ENCODE data around the gene DUSP7.
"Not testable (repeated sequence)": the region's sequence is repeated elsewhere in the genome, so short reads cannot be mapped to it uniquely, and the experiment has no call there.

Gene DUSP7

DNA sequence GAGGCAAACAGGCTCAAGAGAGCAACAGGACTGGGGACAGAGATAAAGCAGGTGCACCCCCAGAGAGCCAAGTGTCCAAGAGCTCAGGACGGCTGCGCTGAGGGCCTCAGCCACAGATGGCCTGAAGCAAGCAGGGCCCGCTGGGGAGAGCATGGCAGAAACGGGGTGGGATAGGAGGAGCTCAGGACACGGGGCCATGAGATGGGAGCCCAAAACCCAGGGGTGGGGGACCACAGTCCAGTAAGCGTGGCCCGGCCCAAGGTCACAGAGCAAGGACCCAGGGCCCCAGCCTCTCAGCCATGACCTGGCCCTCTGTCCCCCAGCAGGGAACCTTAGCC, 9.5 kb downstream of the DUSP7 start:
- no peak for DNase-seq (ENCODE audit: low spot score)

DNA sequence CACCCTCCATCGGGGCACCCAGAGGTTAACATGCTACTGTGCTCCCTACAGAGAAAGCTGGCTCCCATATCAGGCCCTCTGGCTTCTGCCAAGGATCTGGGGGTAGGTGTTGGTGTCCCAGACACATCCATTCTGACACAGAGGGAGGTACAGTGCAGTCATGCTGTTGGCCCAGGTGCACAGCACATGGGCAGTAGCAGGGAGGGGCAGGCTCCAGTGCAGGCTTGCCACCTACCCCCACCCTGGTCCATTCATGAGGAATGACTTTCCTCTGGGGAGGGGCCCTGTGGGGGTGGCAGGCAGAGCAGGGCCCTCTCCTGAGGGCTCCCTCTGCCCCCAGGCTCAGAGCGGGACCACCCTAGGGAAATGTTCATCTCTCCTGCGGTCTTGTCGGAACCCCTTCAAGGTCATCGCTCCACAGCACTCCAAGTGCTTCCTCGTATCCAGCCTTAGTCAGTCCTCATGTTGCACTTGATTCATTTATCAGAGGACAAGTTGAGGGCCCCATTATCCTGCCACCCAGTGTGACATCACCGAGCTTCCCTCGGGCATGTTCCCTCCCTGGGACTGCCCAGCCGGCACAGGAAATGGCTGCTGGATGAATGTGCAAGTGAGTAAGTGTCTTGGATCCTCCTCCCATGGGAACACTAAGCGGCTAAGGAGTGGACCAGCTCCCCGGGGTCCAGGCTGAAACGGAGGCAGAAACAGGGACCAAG, 10.0 kb downstream of the DUSP7 start:
- DNase-seq (ENCODE audit: low spot score), result peak; percentile 99

DNA sequence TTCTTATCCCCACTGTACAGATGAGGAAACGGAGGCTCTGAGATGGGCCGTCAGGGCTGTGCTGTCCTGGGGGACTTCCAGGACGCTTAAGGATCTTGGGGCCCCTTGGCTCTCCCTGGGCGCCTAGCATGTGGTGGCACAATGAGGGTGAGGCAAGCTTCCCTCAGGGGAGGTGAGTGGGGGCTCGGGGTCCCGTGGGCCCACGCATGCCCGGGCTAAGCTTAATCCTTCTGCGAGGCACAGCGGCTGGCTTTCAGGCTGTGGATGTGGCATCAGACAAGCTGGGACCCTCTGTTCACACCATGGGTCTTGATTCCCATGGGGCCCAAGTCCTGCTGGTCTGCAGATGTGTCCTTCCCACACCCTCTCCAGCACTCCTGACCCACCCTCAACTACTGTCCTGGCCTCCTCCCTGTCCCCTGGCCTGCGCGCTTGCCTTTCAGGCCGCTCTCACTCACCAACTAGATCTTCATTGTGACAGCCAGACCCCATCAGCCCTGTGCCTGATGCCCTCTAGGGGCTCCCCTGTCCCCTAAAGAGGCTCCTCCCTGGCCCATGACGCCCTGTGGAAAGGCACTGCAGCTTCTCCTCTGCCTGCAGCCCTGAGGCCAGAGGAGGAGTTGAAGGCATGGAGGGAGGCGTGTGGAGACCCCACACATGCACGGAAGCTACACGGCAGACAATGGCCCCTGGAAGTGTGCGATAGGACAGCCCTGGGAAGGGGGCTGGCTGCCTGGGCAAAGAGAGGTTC, 11.3 kb downstream of the DUSP7 start:
- no peak for DNase-seq (ENCODE audit: low spot score)

DNA sequence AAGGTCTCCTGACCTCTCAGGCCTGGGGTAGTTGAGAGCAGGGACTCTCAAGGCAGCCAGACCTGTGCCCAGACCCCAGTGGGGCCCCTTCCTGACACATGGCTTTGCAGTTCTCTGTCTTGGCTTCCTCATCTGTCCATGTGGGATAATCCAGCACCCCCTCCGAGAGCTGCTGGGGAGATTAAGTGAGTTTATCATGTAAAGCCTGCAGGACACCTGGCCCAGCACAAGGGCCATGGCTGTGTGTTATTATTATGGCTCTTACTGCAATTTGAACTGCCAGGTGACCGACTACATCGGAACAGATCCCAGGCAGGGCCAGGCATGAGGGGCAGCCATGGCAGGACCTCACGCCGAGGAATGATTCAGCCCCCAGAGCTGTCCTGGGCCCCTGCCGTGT, 12.6 kb downstream of the DUSP7 start:
- no peak for DNase-seq (ENCODE audit: low spot score)

DNA sequence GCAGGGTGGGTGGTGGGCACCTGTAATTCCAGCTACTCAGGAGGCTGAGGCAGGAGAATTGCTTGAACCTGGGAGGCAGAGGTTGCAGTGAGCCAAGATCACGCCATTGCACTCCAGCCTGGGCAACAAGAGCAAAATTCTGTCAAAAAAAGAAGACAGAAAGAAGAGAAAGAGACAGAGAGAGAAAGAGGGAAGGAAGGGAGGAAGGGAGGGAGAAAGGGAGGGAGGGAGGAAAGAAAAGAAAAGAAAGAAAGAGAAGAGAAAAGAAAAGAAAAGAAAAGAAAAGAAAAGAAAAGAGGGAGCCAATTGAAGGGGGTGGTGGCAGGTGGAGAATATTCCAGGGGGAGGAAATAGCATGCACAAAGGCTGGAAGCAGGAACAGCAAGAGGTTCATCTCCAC, 13.3 kb downstream of the DUSP7 start:
- not testable (repeated sequence) for DNase-seq (ENCODE audit: low spot score)

DNA sequence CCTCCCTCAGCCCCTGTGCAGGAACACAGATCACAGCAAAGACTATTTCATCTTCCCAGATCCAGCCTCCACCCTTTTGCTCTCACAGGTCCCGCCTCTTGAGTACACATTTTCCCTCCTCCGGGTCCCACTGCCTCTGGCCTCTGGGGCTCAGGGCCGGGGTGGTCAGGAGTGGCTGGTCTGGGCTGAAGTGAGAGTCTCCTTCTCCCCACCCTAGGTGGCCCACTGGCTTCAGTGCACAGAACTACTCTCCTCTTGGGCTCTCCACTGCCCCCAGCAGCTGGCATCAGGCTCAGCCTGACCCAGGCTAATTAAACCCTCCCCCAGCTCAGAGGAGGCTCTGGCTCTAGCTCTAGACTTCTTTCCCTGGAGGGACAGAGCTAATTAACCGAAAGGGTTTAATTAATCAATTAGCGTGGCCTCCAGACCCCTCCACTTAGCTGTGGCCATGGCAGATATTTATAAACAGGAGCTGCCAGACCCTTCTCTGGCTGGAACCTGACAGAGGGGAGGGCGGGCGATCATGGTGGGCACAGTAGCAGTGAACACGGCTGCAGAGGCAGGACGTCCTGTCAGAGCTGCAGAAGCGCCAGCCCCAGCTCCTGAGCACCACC, 15.1 kb downstream of the DUSP7 start:
- DNase-seq (ENCODE audit: low spot score), result no peak

DNA sequence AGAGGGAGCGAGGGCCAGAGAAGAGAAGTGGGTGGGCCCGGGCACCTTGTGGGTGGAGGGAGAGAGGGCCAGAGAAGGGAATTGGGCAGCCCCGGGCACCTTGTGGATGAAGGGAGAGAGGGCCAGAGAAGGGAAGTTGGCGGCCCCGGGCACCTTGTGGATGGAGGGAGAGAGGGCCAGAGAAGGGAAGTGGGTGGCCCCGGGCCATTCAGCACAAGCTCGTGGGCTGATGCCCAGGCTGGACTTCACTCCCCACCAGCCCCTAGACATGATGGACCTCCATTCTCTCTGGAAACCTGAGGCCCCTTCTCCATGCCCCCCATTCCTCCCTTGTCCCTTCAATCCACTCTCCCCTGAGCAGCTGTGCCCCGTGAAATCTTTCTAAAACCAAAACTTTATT, 15.8 kb downstream of the DUSP7 start:
- DNase-seq (ENCODE audit: low spot score), result no peak

DNA sequence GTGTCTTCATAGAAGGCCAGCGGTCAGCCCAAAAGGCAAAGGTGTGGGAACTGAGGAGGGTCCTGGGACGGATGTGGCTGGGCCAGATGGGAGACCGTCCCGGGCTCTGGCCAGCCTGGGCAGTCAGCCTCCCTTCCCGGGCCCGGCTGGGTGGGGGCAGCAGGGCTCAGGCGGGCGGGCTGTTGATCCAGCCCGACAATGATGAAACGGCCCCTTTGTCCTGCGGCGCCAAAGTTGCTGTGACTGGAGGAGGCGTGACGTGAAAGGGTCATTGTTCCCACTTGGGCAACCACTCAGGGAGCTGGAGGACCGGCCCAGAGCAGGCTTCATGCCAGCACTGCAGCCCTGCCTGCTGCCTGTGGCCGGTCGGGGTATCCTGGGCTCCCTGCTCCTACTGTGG, 16.5 kb downstream of the DUSP7 start:
- DNase-seq (ENCODE audit: low spot score), result no peak

DNA sequence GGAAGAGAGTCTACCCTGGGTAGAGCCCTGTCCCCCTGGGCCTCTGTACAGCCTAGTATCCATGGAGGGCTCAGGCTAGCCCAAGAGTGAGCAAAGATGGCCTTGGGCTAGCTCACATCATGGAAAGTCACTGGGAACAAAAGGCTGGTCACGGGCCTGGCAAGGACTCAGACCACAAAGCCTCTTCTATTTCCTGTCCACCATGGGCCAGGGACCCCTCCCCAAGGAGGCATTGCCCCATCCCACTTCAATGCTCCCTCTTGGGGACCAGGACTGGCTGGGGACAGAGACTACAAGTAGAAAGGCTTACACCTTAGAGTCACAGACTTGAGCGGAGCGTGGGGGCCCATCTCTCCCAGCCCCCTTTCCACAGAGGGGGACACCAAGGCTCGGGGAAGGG, 16.9 kb downstream of the DUSP7 start:
- DNase-seq (ENCODE audit: low spot score), result no peak

DNA sequence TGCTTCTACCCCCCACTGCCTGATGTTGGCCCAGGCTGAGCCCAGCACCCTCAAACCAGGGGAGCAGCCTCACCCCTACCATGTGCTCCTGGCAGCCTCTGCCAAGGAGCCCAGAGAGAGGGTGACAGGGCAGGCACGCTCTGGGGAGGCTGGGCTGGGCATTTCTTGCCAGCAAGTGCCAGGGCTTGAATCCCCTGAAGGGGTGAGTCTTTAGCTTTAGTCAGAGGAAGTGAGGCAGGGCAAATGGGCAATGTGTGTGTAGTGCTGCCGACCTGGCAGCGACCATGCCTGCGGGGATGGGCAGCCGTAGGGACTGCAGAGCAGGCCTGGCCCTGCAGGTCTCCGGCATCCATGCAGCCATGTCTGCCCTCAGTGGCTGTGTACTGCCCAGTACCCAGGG, 18.1 kb downstream of the DUSP7 start:
- DNase-seq (ENCODE audit: low spot score), result peak; percentile 38

DNA sequence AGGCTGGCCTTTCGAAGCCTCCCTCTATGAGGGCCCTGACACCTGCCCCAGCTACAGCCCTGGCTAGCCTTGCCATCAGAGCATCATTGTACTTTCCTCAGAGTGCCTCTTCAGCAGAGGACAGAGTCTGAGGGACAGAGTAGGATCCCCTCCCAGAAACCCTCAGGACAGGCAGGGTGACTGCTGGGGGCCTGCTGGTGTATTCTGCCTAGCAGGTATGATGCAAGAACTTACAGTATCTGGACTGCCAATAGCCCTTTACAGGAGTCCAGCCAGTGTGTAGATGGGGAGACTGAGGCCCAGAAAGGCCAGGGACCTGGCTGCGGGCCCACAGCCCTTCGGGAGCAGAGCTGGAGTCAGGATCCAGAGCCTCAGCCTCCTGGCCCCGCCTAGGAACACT, 19.1 kb downstream of the DUSP7 start:
- DNase-seq (ENCODE audit: low spot score), result no peak

DNA sequence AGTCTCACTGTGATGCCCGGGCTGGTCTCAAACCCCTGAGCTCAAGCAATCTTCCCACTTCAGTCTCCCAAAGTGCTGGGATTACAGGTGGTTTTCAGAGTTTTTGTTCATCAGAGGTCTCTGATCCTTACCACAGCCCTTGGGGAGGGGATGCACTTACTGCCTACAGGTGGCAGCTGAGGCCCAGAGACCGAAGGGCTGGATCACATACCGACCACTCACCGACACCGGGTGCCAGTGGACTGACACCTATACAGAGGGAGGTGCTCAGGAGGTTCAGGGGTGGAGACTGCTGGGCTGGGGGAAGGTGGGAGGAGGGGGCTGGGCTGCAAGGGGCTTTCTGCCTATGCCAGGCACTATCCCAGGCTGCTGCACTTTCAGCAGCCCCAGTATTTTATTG, 19.5 kb downstream of the DUSP7 start:
- DNase-seq (ENCODE audit: low spot score), result no peak

DNA sequence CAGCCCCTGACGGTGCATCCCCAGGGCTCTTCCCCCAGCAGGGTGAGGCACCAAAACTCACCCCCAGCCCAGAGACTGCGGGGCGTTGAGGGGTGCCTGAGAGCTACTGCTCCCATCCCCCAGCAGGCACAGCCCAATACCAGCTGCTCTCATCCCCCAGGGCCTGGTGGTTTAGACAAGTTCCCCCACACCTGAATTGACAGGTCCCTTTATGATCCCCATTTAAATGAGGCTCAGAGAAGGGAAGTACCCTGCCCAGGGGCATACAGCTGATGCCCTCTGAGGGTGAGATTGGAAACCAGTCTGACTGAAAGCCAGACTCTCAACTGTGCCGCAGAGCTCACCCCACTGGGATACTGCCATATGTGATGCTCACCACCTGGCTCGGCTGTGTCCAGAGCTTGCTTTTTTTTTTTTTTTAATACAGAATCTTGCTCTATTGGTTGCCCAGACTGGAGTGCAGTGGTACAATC, 20.1 kb downstream of the DUSP7 start:
- no peak for DNase-seq (ENCODE audit: low spot score)

DNA sequence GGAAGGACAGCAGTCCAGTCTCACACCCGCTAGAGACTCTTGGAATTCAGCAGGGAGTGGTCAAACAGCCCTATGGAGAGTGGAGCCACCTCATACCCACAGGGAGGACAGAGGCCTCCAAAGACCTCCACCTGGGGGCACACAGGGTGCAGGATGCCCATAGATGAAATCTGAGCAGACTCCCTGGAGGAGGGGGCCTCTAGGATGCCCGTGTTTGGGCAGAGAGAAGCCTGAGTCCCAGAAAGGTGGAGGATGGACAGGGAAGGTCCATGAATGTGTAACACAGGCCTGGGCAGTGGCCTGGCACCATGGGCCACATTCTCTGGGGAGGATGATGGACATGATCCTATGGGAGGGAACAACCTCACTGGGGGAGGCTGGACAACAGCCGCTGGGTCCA, 21.7 kb downstream of the DUSP7 start:
- no peak for DNase-seq (ENCODE audit: low spot score)

DNA sequence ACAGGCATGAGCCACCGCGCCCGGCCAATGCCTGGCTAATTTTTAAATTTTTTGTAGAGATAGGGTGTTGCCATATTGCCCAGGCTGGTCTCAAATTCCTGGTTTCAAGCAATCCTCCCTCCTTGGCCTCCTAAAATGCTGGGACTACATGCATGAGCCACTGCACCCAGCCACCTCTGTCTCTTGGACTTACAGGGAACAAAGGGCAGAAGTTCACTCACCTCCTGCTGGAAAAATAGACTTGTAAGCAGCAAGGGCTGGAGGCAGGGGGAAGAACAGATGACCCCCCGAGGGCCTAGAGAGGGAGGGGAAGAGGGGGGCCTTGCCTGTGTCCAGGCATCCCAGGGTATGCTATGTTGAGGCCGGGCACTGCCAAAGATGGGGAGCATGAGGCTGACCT, 22.2 kb downstream of the DUSP7 start:
- no peak for DNase-seq (ENCODE audit: low spot score)

DNA sequence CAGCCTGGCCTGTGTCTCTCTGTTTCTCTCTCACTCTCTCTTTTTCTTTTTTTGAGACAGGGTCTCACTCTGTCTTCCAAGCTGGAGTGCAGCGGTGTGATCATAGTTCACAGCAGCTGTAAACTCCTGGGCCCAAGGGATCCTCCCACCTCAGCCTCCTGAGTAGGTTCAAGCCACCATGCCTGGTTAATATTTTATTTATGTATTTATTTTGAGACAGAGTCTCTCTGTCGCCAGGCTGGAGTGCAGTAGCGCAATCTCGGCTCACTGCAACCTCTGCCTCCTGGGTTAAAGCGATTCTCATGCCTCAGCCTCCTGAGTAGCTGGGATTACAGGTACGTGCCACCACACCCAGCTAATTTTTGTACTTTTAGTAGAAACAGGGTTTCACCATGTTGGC, 22.6 kb downstream of the DUSP7 start:
- not testable (repeated sequence) for DNase-seq (ENCODE audit: low spot score)

DNA sequence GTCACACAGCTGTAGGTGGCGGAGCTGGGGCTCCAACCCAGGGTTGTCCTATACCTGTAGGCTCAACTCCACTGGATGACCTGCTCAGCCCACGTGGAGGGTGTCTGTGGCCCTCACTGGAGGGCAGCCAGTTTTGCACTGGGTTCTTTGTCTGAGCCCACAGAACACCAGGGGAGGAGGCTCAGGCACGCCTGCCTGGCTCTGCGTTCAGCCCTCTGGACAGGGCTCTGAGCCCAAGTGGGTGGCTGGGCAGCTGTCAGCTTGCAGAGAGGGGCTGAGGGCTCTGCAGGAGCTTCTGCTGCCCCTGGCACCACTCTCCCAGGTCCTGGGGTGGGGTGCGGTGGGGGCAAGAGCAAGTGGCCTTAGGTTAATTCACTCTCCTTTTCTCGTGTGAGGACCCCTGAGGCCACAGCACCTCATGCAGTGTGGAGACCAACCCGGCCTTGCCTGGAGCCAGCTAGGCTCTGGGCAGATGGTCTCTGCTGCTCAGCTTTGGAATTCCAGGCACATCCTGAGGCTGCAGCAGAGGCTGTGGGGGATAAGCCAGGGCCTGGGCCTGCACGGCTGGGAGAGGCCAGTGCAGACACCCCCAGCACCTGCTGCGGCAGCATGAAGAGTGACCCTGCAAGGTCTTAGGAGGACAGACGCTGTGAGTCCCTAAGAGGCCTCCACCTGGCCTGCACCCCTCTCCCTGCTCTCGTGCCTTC, 23.5 kb downstream of the DUSP7 start:
- no peak for DNase-seq (ENCODE audit: low spot score)

DNA sequence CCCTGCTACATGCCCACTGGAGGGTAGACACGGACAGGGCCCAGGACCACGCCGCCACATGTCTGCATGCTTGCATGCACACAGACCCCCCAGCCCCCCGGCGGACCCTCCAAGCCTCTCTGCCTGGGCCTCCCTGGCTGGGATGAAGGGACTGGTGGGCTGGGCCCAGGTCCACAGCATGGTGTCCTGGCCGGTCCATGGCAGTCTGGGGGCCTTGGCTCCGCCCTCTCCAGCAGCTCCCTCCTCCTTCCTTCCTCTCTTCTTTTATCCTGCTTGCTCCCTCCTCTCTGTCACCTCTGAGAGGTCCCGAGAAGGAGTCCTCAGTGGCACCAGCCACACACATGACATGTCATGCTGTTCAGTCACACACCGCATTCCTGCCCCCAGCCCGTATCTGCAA, 24.5 kb downstream of the DUSP7 start:
- no peak for DNase-seq (ENCODE audit: low spot score)

DNA sequence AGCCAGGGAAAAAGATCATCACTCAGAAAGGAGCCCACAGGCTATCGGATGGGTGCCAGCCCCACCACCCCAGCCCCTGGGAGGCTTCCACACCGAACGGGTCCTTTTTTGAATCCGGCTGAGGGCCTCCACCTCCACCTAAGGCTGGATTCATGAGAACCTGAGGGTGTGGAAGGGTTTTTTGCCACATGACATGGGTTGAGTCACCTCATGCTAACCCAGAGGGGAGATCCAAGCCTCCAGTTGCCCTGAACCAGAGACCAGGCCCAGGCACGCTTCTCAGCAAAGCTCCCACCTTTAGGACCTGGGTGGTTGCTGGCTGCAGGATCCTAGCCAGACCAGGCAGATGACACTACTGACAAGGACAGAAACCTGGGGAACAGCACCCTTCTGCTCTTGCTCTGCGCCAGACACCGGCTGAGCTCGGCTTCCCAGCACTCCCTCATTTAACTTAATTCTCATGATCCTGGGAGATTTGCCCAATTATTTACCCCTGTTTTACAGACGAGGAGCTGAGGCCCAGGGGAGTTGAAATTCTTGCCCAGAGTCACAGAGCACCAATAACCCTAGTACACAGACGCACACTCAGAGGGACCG, 25.6 kb downstream of the DUSP7 start:
- no peak for DNase-seq (ENCODE audit: low spot score)

DNA sequence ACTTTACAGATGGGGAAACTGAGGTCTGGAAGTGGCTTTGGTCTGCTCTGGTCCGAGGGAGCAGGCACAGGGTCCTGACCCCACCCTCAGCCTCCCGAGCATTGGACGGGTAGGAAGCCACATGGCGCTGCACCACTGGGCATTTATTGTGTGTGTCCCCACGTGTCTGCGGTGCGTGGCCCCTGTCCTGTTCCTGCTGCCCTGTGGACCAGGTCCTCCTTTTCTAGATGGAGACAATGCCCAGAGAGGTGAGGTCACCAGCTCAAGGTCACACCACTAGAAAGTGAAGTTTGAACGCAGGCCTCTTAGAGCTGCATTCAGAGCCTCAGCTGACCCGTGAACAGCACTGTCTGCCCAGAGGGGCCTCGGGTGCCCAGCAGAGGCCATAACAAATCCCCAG, 26.8 kb downstream of the DUSP7 start:
- DNase-seq (ENCODE audit: low spot score), result no peak

DNA sequence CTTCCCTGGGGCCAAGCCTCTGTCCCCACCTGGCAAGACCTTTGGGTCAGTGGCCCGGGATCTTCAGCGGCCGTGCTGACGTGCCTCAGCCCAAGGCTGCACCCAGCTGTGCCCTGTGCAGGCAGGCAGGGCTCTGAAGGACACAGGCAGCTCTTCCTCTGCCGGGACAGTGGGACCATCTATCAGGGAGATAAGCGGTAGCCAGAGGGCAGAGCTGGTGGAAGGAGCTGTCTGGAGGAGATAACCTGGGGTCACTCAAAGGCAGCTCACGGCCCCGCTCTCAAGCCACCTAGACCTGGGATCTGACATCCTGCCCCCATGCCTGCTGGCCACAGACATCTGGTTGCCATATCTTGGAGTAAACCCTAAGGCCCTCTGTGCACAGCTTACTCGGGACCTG, 27.3 kb downstream of the DUSP7 start:
- DNase-seq (ENCODE audit: low spot score), result no peak

DNA sequence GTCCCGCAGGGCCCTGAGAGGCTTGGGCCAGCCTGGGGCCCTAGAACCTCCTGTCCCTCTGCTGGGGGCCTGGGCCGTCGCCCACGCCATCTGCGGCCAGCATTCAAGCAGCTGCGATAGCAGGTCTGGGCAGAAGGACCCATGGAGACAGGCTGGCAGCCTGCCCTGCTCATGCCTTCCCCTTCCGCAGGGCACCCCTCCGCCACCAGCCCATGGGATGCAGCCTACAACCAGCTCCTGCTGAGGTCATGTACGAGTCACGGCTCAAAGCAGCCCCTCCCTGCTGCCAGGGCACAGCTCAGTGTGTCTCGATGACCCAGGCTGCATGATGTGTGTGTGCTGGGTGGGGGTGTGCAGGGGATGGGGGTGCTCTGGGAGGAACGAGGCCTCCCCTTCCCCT, 27.8 kb downstream of the DUSP7 start:
- peak; percentile 15 for DNase-seq (ENCODE audit: low spot score)

Data from kidney tubule cell (primary cell).